GM19372 (cell line): Measurements from ENCODE around the gene OR9Q2.
"Not testable (repeated sequence)": the region's sequence is repeated elsewhere in the genome, so short reads cannot be mapped to it uniquely, and the experiment has no call there.

Experiments used
- ATAC-seq: cut with Tn5 transposase; IDR thresholded peaks from one replicate; pipeline ENCODE4 v1.9.1; 2021; ENCODE audit warnings: mild to moderate bottlenecking, low read depth, moderate library complexity; ENCODE audit not compliant: unreplicated experiment

Gene OR9Q2, protein sequence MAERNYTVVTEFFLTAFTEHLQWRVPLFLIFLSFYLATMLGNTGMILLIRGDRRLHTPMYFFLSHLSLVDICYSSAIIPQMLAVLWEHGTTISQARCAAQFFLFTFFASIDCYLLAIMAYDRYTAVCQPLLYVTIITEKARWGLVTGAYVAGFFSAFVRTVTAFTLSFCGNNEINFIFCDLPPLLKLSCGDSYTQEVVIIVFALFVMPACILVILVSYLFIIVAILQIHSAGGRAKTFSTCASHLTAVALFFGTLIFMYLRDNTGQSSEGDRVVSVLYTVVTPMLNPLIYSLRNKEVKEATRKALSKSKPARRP

DNA sequence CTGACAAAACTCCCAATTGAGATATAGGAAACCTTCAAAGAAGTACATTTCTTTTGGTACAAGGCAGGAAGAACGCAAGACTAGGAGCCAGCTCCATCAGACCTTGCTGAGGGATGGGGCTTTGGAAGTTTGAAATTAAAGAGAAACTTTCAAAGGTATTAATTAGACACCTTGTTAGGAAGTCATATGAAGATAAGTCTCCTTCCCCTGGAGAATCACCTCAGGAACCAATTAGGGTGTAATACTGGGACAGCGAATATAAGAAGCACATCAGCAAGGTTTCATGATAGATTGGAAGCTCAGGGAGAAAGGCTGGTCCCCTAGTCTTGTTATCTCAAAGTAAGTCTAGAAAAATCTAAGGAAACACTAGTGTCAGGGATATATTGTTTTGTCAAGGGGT lies at the start of gene OR9Q2:
Gene OR9Q2 (plus strand): TSS at position 301 of the 400 bp plus-strand sequence. CDS start 1,421 bp downstream, outside the sequence.
- ATAC-seq = no peak

DNA sequence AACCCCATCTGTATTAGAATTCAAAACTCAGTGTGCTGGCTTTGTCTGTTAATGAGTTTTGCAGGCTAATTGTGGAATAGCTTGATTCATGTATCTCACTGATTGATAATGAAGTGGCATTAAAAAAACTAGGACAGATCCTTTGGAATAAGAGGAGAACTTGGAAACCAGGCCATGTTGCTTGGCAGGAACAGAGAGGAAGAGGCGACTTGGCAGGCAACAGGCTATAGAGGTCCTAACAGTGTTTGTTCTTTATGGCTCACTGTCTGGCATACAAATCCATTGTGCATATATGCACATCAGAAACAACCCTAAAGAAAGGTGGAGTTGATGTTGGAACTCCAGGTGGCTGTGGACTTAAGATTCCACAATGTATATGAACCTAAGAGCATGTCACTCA lies 46.1 kb upstream of the OR9Q2 start:
- no peak for ATAC-seq

DNA sequence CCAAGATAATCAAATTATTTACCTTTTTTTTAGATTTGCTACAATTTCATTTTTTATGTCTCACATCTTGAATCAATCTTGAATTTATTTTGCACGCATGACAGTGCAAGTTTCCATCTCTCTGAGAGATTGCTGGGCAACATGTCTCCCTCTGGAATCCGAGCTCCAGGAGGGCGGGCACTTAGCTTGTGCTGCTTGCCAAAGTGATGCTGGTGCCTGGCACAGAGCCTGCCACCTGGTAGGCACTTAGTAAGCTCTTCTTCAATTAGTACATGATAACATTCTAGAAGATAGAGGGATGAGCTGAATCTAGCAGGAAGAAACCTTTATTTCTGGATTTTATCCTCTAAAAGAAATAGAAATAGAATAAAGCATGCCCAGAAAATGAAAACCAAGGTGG lies 36.1 kb upstream of the OR9Q2 start:
- ATAC-seq = no peak

DNA sequence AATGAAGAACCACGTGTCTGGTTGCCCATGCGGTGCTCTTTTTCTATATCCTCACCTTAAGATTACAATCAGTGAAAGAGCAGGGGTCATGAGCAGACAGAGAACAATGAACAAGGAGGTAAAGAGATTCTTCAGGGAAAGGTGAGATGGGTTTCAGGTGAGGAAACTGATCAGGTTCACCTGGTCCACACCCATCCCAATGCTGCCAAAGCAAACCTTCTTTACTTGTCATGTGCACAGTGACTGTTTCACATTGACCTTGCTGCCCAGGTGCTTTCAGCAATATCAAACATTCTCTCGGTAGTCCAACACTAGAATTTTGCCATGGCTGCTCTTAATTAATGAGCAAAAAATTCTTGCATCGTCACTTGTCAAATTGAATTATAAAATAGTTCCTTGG lies 24.5 kb upstream of the OR9Q2 start:
- no peak for ATAC-seq

DNA sequence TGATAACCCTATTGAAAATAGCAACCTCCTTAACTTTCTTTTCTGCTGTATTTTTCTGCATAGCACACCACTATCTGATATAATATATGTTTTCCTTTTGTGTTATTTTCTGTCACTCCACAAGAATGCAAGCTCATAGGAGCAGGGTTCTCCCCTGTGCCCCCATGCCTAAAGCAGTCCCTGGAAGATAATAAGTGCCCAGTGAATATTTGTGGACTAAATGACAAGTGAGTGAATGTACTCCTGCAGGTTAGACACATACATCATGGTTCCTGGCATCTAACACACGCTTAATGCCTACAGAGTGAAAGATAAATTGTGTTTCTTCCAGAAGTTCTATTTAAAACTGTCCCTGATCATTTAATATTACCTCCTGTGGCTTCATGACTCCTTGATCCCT lies 23.9 kb upstream of the OR9Q2 start:
- ATAC-seq = no peak

DNA sequence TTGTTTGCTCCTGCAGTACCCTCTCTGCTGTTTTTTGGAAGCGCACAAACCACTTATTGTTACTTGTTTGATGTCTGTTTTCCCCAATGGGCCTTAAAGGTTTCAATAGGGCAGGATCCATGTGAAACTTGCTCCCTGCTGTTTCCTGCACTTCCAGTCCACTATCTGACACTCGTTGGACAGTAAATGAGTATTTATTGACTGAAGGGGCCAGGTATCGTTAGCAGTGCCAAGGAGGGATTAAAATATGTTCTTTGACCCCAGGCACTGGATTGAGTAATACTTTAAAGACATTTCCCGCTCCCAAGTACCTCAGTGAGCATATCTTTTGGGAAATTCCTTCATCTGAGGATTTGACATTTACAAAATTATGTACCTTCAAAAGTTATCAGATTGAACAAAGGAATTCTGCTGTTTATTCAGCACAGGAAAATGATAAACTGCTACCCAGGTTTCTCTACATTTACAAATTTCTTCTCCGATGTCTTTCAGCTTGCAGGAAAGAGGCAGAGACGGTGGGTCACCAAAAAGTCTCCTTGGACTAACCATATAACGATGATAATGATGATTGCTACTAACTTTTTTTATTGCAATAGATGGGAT lies 23.3 kb upstream of the OR9Q2 start:
- no peak for ATAC-seq

DNA sequence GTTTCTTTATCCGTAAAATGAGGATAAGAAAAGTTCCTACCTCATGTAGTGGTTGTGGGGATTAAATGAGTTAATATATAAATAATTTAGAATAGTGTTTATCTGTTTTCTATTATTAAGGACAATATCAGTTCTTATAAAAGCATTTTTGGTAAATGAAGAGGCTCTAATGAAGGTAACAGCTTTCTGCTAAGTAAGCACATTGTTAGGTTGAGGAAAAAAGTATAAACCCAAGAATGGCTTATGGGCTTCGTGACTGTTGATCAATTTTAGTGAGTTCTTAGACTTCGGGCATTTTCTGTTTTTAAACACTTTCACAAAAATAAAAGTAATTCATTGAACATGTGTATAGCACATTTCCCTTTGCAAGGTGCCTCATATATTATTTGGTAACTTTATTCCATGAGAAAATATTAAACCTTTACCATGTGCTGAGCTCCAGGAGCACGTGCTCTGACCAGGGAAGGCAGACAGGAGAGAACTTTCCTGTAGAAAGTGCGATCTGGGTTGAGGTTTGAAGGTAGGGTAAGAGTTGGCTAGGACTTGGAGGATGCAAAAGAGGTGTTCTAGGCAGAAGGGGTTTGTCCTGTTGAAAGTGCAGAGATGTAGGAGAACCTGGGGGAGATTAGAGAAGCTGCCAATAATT lies 11.3 kb upstream of the OR9Q2 start:
- no peak for ATAC-seq

DNA sequence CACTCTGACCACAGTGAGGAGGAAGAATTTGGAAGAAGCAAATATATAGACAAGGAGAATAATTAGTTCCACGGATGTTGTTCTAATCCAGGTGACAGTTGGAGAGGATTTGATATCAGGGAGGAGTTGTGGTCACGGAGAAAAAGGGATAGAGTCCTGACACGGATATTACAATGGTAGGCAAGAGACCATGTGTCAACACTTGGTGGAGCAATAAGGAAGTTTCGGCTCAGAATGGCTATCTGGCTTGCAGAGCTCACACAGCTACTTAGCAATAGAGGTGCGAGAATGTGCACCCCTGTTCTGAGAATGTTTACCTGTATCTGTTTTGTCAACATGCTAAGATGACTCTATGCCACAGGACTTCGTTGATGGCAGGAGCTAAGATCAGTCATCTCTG lies 10.4 kb upstream of the OR9Q2 start:
- no peak for ATAC-seq

DNA sequence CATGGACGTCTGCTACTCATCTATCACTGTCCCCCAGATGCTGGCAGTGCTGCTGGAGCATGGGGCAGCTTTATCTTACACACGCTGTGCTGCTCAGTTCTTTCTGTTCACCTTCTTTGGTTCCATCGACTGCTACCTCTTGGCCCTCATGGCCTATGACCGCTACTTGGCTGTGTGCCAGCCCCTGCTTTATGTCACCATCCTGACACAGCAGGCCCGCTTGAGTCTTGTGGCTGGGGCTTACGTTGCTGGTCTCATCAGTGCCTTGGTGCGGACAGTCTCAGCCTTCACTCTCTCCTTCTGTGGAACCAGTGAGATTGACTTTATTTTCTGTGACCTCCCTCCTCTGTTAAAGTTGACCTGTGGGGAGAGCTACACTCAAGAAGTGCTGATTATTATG lies 9.2 kb upstream of the OR9Q2 start:
- ATAC-seq = no peak

DNA sequence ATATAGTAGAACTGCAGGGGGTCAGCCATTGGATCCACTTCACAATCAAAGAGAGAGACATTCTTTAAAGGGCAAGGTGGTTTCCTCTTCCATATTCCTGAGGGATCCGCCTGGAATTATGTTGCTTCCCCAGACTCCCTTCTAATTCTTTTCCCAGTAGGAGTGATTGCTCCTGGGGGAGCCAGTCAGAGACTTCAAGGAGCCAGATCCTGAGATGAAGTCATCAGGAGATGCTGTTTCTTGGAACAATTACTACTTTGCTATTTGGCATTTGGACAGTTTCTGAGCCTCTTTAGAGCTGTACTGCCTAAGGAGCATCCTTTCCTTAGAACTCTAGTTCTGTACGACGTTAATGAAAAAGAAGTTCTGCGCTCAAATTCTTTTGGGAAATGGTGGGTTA lies 1.9 kb upstream of the OR9Q2 start:
- no peak for ATAC-seq

DNA sequence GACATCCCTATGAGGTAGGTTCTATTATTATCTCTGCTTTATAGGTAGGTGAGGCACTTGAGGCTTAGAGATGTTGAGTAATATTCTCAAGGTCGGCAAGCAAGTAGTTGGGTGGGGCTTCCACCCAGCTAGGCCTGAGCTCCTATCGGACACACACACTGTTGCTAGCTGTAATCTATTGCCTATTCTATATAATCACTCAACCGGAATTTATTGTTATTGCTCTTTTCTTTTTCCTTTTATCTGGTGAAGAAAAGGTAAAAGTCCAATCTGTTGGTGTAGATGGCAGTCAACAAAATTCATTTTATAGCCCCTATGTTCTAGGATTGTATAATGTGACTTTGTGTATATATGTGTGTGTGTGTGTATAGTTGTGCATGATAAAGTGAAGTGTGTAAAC lies 3.4 kb downstream of the OR9Q2 start:
- no peak for ATAC-seq

DNA sequence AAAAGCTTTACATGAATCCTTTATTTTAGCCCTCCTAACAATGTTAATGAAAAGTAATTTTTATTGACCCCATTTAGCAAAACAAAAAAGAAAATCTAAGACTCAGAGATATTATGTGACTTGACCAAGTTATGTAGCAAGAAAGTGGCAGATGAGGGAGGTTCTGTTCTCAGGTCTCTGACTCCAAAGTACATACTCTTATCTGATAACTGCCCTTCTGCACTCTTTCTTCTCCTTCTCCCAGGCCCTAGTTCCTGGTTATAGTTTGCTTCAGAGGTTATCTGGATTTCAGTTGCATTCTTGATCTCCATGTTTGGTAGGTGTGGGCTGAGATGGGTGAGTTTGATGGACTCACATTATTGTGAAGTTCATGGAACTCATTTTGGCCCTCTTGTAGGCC lies 4.5 kb downstream of the OR9Q2 start:
- ATAC-seq = no peak

DNA sequence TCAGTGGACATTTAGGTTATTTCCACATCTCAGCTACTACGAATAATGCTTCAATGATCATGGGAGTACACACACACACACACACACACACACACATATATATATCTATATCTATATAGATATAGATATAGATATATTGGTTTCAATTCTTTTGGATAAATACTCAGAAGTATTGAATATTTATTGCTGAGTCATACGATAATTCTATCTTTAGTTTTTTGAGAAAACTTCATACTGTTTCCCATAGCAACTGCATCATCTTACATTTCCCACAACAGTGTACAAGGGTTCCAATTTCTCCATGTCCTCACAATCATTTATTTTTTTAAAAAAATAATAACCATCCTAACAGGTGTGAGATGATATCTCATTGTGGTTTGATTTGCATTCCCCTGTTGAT lies 7.1 kb downstream of the OR9Q2 start:
- ATAC-seq = no peak

DNA sequence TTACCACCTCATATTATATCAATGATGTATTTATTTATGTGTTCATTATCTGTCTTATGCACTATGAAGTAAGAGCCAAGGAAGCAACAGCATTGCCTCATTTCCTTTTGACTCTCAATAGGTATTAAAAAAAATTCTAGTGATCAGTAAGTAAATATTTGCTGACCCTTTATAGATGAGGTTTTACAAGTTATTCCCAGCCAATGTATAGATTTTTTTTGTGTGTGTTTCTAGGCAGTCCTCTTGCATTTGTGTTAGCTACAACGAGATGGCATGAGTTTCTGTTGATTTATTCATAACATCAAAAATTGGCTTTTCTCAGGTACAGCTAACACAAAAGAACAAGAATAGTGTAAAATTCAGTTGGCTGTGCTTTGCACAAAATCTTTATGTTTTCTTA lies 10.4 kb downstream of the OR9Q2 start:
- no peak for ATAC-seq

DNA sequence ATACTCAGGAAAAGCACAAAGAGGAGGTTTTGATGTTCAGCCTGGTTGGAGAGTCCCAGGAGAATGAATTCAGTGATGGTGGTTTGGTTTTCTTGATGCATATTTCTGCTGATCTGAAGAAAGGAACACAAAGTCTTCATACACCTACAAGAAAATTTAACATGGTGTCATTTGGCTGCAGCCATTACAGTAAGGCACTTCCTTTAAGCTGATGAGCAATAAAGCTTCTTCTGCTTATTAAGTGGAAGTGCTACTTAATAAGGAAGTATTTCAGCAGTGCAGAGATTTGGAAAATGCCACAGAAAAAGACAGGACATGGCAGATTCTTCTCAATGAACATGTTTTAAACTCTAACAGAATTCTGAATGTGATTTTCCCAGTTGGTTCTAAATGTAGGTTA lies 15.2 kb downstream of the OR9Q2 start, which contains the start of gene OR1S2:
Gene OR1S2 (minus strand): TSS at position 101 of the 400 bp plus-strand sequence. CDS start 0 bp downstream, at position 101.
- no peak for ATAC-seq

DNA sequence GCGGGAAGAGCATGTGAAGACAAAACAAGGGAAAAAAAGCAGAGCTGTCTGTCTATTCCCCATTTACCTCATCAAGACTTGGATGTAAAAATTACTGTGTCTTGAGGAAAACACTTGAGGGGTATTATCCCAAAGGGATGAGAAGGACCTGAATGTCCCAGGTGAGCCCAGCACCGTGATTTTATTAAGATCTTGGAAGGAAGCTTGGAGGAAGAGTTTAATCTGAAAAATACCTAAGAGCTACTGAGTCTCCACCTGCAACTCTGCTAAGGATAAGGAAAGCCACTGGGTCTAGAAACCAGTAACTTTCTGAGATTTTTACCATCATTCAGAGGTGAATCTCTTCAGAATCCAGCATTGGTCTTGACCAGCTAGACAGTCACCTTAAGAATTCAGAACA lies 23.6 kb downstream of the OR9Q2 start, which contains the start of gene OR1S1:
Gene OR1S1 (plus strand): TSS at position 301 of the 400 bp plus-strand sequence.
- ATAC-seq = not testable (repeated sequence)

DNA sequence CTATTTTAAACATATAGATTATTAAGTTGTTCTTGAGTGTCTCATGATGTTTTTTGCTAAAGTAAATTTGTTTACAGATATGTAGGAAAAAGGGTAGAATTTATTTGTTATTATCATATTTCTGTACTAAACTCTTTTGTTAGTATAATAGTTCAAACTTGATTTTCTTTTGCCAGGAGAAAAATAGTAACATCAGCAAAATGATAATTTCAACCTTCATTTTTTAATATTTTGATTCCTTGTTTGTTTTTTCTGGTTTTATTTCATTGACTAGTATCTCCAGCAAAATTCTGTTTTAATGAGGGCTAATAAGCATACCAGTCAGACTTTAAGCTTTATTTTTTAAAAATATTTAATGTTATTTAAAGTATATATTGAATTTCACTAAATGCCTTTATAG lies 27.6 kb downstream of the OR9Q2 start:
- ATAC-seq = no peak

DNA sequence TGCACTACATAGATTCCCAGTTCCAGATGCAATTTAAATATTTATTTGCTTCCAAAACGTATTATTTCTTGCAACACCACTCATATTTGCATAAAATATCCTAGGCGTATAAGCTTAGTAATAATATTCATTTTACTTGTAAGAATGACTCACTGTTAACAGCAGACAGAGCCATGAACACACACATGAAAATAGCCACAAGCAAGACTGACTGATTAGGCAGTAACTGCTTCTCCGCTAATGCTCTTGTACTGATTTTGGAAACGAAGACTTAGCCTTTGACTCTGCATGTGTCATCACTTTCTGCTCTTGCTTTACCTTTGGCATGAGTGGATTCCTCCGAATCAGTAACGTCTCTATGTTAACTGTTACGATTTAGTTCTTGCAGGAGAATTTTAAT lies 33.9 kb downstream of the OR9Q2 start:
- no peak for ATAC-seq

DNA sequence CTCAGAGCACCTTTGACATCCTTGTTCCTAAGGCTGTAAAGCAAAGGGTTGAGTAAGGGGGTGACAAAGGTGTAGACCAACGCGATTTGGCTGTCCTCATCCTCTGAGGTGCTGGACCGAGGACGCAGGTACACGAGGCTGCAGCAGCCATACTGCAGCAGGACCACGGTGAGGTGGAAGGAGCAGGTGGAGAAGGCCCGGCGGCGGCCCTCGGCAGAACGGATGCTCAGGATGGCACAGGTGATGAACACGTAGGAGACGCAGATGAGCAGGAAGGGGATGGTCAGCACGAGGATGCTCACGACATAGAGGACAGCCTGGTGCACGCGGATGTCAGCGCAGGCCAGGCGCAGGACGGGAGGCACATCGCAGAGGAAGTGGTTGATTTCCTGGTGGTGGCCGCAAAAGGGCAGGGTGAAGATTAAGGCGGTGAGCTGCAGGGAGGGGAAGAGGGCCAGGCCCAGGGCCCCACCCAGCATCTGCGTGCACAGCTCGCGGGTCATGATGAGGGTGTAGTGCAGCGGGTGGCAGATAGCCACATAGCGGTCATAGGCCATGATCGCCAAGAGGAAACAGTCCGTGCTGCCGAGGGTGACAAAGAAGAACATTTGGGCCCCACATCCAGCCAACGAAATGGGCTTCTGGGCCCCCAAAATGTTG lies 39.2 kb downstream of the OR9Q2 start:
- no peak for ATAC-seq
